SK-N-SH (cell line): ENCODE measurements around the gene OR10A3. TPM values are rescaled to one million over a fixed set of nuclear protein-coding genes. Genes with fewer than 3 reads are reported as not detected.

Experiments used
- CTCF ChIA-PET: fragments of 300-600, 350-600 bp; formaldehyde crosslinking; extraction: SDS; loops from one replicate; lab custom pipeline; 2021; lab: Yijun Ruan, JAX
- POLR2A ChIA-PET: fragments of 350-600 bp; sonication (Branson Sonifier 250); formaldehyde crosslinking; extraction: SDS; loops from one replicate; lab custom pipeline; 2020; ENCODE audit warnings: antibody characterized with exemption, inconsistent platforms; lab: Yijun Ruan, JAX
- DNase-seq: peaks from one replicate; pipeline ENCODE4 v3.0.0; 2012
- H2AFZ ChIP-seq: fragments of 200-600 bp; sonication (generic); 2 replicates; pipeline ENCODE4 v1.8.1; 2016; ENCODE audit warnings: antibody characterized with exemption, mild to moderate bottlenecking, low read depth
- H3F3A ChIP-seq: fragments of 200-600 bp; sonication (generic); replicated peaks from 2 replicates; pipeline ENCODE3; 2016; ENCODE audit warnings: antibody characterized with exemption, mild to moderate bottlenecking; ENCODE audit not compliant: insufficient read depth
- H3K27ac ChIP-seq, 2 experiments: fragments of 200-500 bp in 1 of 2; fragments of 200-600 bp in 1 of 2; sonication (Bioruptor generic) in 1 of 2; sonication (generic), shearing (Covaris generic) in 1 of 2; 2 replicates each; pipeline versions ENCODE4 v1.5.1 to v1.6.1; 2014 to 2016; ENCODE audit warnings: low read depth in 2 of 2, inconsistent platforms in 1 of 2, low read length in 1 of 2, mild to moderate bottlenecking in 1 of 2, mixed read lengths in 1 of 2
- H3K27me3 ChIP-seq: fragments of 200-600 bp; sonication (generic), shearing (Covaris generic); 2 replicates; pipeline ENCODE4 v1.6.1; 2016; ENCODE audit warnings: mixed run types; ENCODE audit not compliant: insufficient read depth
- H3K36me3 ChIP-seq, 2 experiments: fragments of 200-500 bp in 1 of 2; fragments of 200-600 bp in 1 of 2; sonication (Bioruptor generic) in 1 of 2; sonication (generic) in 1 of 2; replicated peaks in 1 of 2; 2 replicates each; pipeline versions ENCODE3 to v1.5.1; 2014 to 2016; ENCODE audit warnings: low read length in 1 of 2, mild to moderate bottlenecking in 1 of 2; ENCODE audit not compliant: insufficient read depth in 2 of 2, control insufficient read depth in 1 of 2
- H3K4me1 ChIP-seq, 2 experiments: fragments of 200-500 bp in 1 of 2; fragments of 200-600 bp in 1 of 2; sonication (Bioruptor generic) in 1 of 2; sonication (generic), shearing (Covaris generic) in 1 of 2; 2 replicates each; pipeline versions ENCODE4 v1.5.1 to v1.6.1; 2014 to 2016; ENCODE audit warnings: low read depth in 1 of 2, low read length in 1 of 2, mixed run types in 1 of 2; ENCODE audit not compliant: insufficient read depth in 2 of 2, control insufficient read depth in 1 of 2
- H3K4me2 ChIP-seq: fragments of 200-600 bp; sonication (generic), shearing (Covaris generic); 2 replicates; pipeline ENCODE4 v1.6.1; 2017; ENCODE audit warnings: mixed run types
- H3K4me3 ChIP-seq, 2 experiments: fragments of 200-500 bp in 1 of 2; fragments of 200-600 bp in 1 of 2; sonication (Bioruptor generic) in 1 of 2; sonication (generic), shearing (Covaris generic) in 1 of 2; 2 replicates each; pipeline versions ENCODE4 v1.5.1 to v1.8.1; 2014 to 2016; ENCODE audit warnings: low read depth in 2 of 2, inconsistent platforms in 1 of 2, low read length in 1 of 2, mild to moderate bottlenecking in 1 of 2, mixed read lengths in 1 of 2, moderate library complexity in 1 of 2
- H3K79me2 ChIP-seq: fragments of 200-600 bp; sonication (generic); 2 replicates; pipeline ENCODE4 v1.8.1; 2017; ENCODE audit warnings: mild to moderate bottlenecking; ENCODE audit not compliant: insufficient read depth
- H3K9ac ChIP-seq: fragments of 200-600 bp; sonication (generic); 2 replicates; pipeline ENCODE4 v1.6.1; 2017; ENCODE audit warnings: mixed run types
- H3K9me2 ChIP-seq: fragments of 200-600 bp; sonication (generic); 2 replicates; pipeline ENCODE4 v1.6.1; 2017; ENCODE audit warnings: mixed run types
- H3K9me3 ChIP-seq: fragments of 200-600 bp; sonication (generic); 2 replicates; pipeline ENCODE4 v1.6.1; 2017; ENCODE audit warnings: mixed run types, mild to moderate bottlenecking, moderate library complexity
- H4K20me1 ChIP-seq: fragments of 200-600 bp; sonication (generic); 2 replicates; pipeline ENCODE4 v1.6.1; 2017; ENCODE audit warnings: mild to moderate bottlenecking, mixed run types; ENCODE audit not compliant: insufficient read depth
- EP300 ChIP-seq, 2 experiments: IDR thresholded peaks; 2 replicates each; pipeline versions ENCODE4 v1.4.0 to v1.6.1; 2012; ENCODE audit warnings: borderline replicate concordance in 1 of 2, low read depth in 1 of 2, low read length in 1 of 2
- FOSL2 ChIP-seq: IDR thresholded peaks from 2 replicates; pipeline ENCODE4 v1.4.0; 2012; ENCODE audit warnings: low read depth, mild to moderate bottlenecking, moderate library complexity, borderline replicate concordance
- FOXM1 ChIP-seq: IDR thresholded peaks from 2 replicates; pipeline ENCODE4 v1.4.0; 2012; ENCODE audit warnings: low read depth, mild to moderate bottlenecking
- GABPA ChIP-seq: IDR thresholded peaks from 2 replicates; pipeline ENCODE4 v1.4.0; 2012; ENCODE audit warnings: low read depth, mild to moderate bottlenecking
- GATA2 ChIP-seq: sonication (generic); formaldehyde crosslinking; IDR thresholded peaks from 2 replicates; pipeline ENCODE4 v1.5.0; 2020; ENCODE audit warnings: mild to moderate bottlenecking, missing genetic modification reagents
- JUND ChIP-seq: IDR thresholded peaks from 2 replicates; pipeline ENCODE4 v1.4.0; 2012
- MEF2A ChIP-seq: IDR thresholded peaks from 2 replicates; pipeline ENCODE4 v1.4.0; 2012; ENCODE audit warnings: low read depth, borderline replicate concordance
- NFIC ChIP-seq: IDR thresholded peaks from 2 replicates; pipeline ENCODE4 v1.4.0; 2012; ENCODE audit warnings: borderline replicate concordance
- NRF1 ChIP-seq: IDR thresholded peaks from 2 replicates; pipeline ENCODE4 v1.6.1; 2012; ENCODE audit warnings: low read depth, mild to moderate bottlenecking, low read length
- RCOR1 ChIP-seq: fragments of 150-350 bp; IDR thresholded peaks from 2 replicates; pipeline ENCODE4 v1.6.1; 2017; ENCODE audit warnings: antibody characterized with exemption, low read length
- RXRA ChIP-seq: IDR thresholded peaks from 2 replicates; pipeline ENCODE4 v1.4.0; 2012; ENCODE audit warnings: low read depth, mild to moderate bottlenecking, borderline replicate concordance
- TCF12 ChIP-seq: IDR thresholded peaks from 2 replicates; pipeline ENCODE4 v1.4.0; 2012
- TEAD4 ChIP-seq: IDR thresholded peaks from 2 replicates; pipeline ENCODE4 v1.4.0; 2012; ENCODE audit warnings: mild to moderate bottlenecking, borderline replicate concordance; ENCODE audit not compliant: insufficient read depth
- YY1 ChIP-seq: IDR thresholded peaks from 2 replicates; pipeline ENCODE4 v1.4.0; 2012; ENCODE audit warnings: low read depth, mild to moderate bottlenecking
- WGBS: methylation state at CpG from one replicate; pipeline ENCODE4 v1.1.6; 2017; ENCODE audit warnings: low lambda C conversion rate; 5-methylcytosine and 5-hydroxymethylcytosine counted together
- polyA plus RNA-seq, 3 experiments: library from polyadenylated mRNA; depleted of rRNA; stranded (reverse); fragments of >200 nt; gene quantifications; 2 replicates each; pipeline ENCODE4 v1.2.3, GENCODE V29; 2012
- TF ChIP-seq, protein P1 (sequence below): fragments of 150-350 bp; IDR thresholded peaks from 2 replicates; pipeline ENCODE4 v1.6.1; 2016; ENCODE audit warnings: mild to moderate bottlenecking, low read depth, low read length

OR10A3 gene
- polyA plus RNA-seq, 1 of the 3 experiments (the other 2 are of a cell fraction) = not detected

DNA sequence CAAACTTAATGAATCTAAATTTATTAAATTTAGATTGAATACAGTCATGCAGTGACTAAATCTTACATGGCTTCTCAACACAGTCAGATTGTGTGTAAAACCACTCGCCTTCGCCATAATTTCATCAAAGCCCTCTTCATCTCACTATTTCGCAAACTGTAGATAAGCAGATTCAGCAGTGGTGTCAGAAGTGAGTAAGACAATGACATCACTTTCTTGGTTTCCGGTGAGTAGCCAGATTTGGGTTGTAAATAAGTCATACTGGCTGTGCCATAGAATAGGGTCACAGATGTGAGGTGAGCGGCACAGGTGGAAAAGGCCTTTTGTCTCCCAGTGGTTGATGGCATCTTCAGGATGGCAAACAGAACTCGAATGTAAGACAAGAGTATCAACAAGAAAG lies 13.9 kb downstream of the OR10A3 start:
- DNase-seq = no peak
- Histone ChIP-seq H3K4me2 (no peak overlapping the region), H3K27ac (no peak overlapping the region), H3K36me3 (no peaks in the 10 kb centered on the region), H2AFZ (no peak overlapping the region), H3K4me1 (no peaks in the 10 kb centered on the region), H3K9me2 (no peaks in the 10 kb centered on the region), H3K27me3 (no peaks in the 10 kb centered on the region; the same call in 1 of the 2 replicates), H3K4me3 (no peak overlapping the region), H3K9ac (no peak overlapping the region), H3K79me2 (no peaks in the 10 kb centered on the region), H3K9me3 (no peaks in the 10 kb centered on the region; the same call in 1 of the 2 replicates), H3F3A (no peaks in the 10 kb centered on the region), H4K20me1 (no peaks in the 10 kb centered on the region)
- POLR2A ChIA-PET = no interaction called here
- no peak for TF ChIP-seq EP300 (IDR thresholded peaks at IDR 0.05; ENCODE audit: borderline replicate concordance in 1 of 2, low read depth in 1 of 2, low read length in 1 of 2)
- peak; percentile 10; the same call in 1 of the 2 replicates for TF ChIP-seq FOSL2
- CTCF ChIA-PET = no interaction called here
- 14% methylated on average over 6 of the region's 6 CpGs for WGBS

DNA sequence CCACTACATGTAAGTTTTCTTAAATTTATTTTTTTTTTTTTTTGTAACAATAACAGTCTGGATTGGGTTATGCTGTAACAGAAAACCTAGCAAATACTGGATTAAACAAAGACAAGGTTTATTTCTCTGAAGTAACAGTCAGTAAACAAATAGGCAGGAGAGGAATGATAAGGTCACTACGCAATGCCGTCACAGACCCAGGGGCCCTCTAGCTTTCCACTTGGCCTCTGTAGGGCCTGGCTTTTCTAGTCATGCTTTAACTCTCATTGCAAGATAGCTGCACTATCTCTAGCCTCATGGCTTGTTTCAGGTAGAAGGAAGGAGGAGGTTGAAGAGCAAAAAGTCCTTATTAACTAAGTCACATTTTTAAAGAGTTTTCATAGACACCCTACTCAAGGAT lies 17.0 kb downstream of the OR10A3 start:
- CTCF ChIA-PET = no interaction called here
- H3K27ac ChIP-seq = no peak overlapping the region
- 40% methylated on average over 2 of the region's 2 CpGs for WGBS
- no peaks in the 10 kb centered on the region for H3K9me3 ChIP-seq
- DNase-seq = no peak
- POLR2A ChIA-PET = no interaction called here
- no peaks in the 10 kb centered on the region for H3K9me2 ChIP-seq
- H3K9ac ChIP-seq = no peak overlapping the region
- TF ChIP-seq, protein P1, sequence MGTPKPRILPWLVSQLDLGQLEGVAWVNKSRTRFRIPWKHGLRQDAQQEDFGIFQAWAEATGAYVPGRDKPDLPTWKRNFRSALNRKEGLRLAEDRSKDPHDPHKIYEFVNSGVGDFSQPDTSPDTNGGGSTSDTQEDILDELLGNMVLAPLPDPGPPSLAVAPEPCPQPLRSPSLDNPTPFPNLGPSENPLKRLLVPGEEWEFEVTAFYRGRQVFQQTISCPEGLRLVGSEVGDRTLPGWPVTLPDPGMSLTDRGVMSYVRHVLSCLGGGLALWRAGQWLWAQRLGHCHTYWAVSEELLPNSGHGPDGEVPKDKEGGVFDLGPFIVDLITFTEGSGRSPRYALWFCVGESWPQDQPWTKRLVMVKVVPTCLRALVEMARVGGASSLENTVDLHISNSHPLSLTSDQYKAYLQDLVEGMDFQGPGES = no peak
- TF ChIP-seq NRF1 (no peak), GATA2 (CRISPR knock-in tag) (no peak), NFIC (no peak), YY1 (no peak), JUND (no peak), FOXM1 (no peak), EP300 (IDR thresholded peaks at IDR 0.05; ENCODE audit: borderline replicate concordance in 1 of 2, low read depth in 1 of 2, low read length in 1 of 2) (no peak), GABPA (no peak), RCOR1 (no peak), TEAD4 (no peak), MEF2A (no peak), RXRA (no peak), TCF12 (no peak)
- H3K4me2 ChIP-seq = no peak overlapping the region
- H3K27me3 ChIP-seq = no peaks in the 10 kb centered on the region; the same call in 1 of the 2 replicates
- no peak overlapping the region for H3K4me3 ChIP-seq
- no peak overlapping the region for H2AFZ ChIP-seq
- H3K79me2 ChIP-seq = no peaks in the 10 kb centered on the region
- no peaks in the 10 kb centered on the region for H4K20me1 ChIP-seq
- H3K36me3 ChIP-seq = no peaks in the 10 kb centered on the region
- no peaks in the 10 kb centered on the region for H3F3A ChIP-seq
- no peaks in the 10 kb centered on the region for H3K4me1 ChIP-seq
